ENCODE results near the gene TRANK1.

Gene TRANK1

GRCh38 chr3:36786921-36787890, 157.6 kb downstream of the TRANK1 start:
- DNase-seq, result no peak

- DNase-seq, result no peak
Measured at GRCh38 chr3:36784138-36784635, 160.7 kb downstream of the TRANK1 start.

- no peak for DNase-seq
Measured at GRCh38 chr3:36777424-36778218, 167.2 kb downstream of the TRANK1 start.

Data from CD4-positive, alpha-beta T cell treated with Interleukin-12 subunit alpha and Interleukin-12 subunit beta, for 1 hour (primary cell).